Measurements from ENCODE around the gene SLN. TPM values are rescaled to one million over a fixed set of nuclear protein-coding genes. Genes with fewer than 3 reads are reported as not detected.
A peak's percentile ranks its signal among the peaks of the same experiment; 100 is the strongest.
"Not testable (repeated sequence)": the region's sequence is repeated elsewhere in the genome, so short reads cannot be mapped to it uniquely, and the experiment has no call there.

Gene SLN
- 35.5 TPM for total RNA-seq

DNA sequence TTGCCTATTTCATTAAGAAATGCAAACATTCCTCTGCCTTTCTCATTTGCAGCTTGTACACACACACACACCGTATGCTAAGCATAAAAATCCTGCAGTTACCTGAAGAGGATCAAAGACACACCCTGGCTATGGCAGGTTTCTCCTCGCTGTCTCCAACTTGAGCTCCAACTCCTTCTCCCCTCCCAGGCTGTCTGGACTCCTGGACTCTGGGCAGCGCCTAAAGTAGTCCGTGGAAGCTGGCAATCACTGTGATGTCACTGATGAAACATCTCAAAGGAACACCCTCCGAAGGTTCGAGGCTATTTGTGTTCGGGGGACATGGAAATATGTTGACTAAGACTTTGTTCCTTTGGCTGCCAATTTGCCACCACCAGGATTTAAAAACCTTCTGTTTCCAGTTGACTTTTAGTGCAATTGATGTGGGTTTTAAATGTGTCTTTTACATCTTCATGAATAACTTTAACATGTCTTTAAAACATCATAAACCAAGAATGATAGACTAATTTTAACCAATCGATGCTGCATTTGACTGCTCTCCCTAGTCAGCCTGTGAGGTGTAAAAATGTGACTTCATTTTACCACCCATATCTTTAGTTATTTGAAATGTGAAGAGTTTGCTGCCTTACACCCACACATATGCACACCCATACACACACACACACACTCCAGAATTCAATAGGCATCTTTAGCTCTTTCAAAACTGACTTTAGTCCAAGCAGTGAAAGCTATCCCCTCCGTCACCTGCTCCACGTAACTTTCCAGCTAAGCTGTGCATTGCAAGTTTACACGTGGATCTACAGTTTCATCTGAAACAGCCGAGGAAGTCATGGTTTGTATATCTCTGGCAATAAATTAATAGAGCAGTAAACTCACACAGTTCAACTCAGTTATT lies at the start of gene SLN:
SLN (minus strand) TSS at position 196 of the 895 bp plus-strand sequence.
- FAIRE-seq (no peak), DNase-seq (ENCODE audit: low spot score in 2 of 2) (no peak)

DNA sequence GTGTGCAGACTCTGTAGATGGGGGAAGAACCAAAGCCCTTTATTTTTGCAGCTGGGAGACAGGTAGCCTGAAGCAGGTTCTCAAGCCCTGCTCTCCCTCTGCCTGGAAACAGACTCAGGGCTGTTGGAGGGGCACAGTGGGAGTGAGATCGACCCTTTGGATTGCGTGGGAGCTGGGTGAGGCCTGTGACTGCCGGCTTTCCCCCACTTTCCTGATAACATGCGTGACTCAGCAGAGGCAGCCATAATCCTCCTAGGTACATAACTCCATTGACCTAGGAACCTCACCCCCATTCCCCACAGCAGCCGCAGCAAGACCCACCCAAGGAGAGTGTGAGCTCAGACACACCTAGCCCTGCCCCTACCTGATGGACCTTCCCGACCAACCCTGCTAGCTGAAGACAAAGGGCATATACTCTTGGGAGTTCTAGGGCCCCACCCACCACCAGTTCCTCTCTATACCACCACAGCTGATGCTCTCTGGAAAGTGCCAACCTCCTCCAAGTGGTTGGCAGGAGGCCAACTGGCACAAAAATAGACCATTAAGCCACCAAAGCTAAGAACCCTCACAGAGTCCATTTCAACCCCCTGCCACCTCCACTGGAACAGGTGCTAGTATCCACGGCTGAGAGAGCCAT lies 47.0 kb upstream of the SLN start:
- not testable (repeated sequence) for DNase-seq (ENCODE audit: low spot score in 2 of 2); FAIRE-seq

DNA sequence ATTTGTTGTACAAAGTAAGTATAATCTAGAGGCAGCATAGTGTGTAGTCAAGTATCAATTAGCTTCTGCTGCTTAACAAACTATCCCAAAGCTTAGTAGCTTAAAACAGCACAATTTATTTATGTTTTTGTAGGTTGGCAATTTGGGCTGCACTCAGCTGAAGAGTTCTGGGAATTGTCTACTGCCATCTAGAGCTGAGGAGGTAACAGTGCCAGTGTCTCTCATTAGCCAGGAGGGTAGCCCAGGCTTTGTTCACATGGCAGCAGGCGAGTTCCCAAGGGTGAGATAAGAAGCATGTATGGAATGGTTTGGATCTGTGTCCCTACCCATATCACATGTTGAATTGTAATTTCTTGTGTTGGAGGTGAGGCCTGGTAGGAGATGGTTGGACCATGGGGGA lies 45.8 kb upstream of the SLN start:
- FAIRE-seq: no peak
- no peak for DNase-seq (ENCODE audit: low spot score in 2 of 2)

DNA sequence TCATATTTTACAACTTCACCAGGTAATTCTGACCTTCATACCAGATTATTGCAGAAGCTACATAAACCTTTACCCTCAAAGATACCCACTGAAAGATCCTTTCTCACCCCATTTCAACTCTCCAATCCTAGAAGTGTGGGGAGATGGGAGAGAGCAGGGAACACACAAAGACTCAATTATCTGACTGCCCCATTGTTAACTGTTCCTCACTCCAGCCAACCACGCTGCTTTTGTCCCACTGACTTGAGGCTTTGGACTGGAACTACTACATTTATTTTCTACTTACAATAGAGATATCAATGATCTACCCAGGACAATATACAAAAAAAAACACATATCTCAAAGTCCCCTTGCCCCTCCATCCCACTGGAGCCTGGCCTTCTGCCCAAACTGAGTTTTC lies 44.7 kb upstream of the SLN start:
- DNase-seq (ENCODE audit: low spot score in 2 of 2) (peak in 1 of 2 donors; percentile 21), FAIRE-seq (no peak)

DNA sequence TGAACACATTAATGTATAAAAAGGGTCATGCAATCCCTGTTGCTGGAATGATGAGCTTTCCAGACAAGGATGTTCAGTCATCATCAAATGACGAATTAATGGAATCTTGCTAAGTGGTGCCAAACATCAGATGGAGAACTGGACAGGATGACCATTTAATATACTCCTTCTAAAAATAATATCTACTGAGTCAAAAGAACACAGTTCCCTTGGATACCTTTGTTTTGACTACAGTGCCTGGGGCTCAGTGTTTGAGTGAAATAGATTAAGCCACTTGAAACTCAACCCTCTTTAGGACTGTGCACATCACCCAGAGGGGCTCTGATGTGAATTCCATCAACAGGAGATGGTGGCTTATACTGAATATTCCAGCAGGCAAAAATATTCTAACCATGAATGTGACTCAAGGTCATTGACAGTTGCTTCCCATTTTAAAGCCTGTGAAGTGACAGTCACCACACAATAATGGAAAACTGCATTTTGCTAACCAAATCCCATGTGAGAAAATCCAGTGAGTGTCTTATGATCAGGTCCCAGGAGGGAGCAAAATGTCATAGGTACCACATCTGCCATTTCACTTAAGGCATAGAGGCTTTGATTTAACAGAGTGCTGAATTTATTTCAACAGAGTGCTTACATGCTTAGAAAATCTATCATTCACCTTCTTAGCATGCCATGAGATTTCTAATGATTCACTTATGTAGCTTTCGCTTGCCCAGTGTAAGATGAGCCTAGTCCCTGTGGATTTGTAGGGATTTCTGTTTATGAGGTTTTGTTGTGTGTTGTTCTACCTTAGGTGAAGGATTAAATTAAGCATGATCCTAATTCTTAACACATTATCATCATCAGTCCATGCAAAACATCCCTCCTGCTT lies 41.3 kb upstream of the SLN start:
- no peak for FAIRE-seq
- no peak for DNase-seq (ENCODE audit: low spot score in 2 of 2)

DNA sequence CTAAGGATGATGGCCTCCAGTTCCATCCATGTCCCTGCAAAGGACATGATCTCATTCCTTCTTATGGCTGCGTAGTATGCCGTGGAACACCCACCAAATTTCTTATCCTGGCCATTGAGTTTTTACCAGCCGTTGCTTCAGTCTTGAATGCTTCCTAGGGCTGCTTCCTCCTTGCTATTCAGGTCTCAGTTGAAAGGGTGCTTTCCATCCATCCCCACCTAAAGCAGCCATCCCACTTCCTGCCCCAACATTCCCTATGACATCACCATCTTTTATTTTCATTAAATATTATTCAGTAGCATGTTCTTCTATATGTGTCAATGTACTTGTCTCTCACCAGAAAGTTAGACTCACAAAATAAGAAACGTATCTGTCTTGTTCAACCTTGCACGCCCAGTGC lies 40.7 kb upstream of the SLN start:
- no peak for DNase-seq (ENCODE audit: low spot score in 2 of 2)

DNA sequence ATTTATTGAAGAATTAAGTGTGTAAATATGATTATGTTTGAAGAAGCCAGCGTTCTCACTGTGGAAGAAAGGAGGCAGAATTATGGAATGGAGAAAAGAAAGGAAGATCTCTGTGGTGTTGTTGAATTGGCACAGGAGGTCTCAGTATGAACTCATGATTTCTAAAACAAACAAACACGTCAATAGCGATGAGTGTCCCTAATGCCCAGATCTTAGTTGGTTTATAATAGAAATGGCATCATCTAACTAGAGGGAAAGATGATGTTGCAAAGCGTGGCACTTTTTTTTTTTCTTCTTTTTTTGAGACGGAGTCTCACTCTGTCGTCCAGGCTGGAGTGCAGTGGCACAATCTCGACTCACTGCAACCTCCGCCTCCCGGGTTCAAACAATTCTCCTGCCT lies 39.2 kb upstream of the SLN start:
- FAIRE-seq (no peak), DNase-seq (ENCODE audit: low spot score in 2 of 2) (no peak)

More for the DNA sequence above, 40.7 kb upstream of the SLN start:
- no peak for FAIRE-seq

DNA sequence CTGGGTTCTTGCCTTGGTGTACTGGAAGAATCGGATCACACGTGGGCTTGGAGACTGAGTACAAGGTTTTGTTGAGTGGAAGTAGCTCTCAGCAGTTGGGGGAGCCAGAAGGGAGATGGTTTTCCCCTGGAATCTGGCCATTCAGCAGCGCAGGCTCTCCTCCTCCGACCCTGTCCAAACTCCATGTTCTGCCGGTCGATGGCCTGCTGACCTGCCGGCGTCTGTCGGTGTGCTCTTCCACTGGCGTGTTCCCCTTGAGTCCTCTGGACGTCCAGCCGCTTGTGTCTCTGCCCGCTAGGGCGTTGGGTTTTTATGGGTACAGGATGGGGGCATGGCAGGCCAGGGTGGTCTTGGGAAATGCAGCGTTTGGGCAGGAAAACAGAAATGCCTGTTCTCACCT lies 38.5 kb upstream of the SLN start:
- no peak for FAIRE-seq
- DNase-seq (ENCODE audit: low spot score in 2 of 2): no peak

DNA sequence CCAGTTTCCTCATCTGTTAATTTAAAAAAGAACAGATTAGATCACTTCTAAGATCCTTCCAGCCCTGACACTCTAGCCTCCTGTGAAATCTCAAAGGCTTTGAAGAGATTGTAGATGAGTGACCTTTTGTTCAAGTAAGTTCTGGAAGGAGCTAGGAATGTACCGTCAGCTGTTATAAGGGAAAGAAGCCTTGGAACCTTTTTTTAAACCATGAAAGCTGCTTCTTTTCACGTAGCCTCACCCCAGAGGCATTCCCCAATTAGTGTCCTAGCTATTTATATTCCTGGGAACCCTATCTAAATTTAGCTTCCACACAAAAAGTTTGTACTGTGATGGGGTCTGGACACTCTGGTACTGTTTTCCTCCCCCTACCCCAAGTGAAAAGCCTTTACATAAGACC lies 35.8 kb upstream of the SLN start:
- FAIRE-seq (no peak), DNase-seq (ENCODE audit: low spot score in 2 of 2) (no peak)

DNA sequence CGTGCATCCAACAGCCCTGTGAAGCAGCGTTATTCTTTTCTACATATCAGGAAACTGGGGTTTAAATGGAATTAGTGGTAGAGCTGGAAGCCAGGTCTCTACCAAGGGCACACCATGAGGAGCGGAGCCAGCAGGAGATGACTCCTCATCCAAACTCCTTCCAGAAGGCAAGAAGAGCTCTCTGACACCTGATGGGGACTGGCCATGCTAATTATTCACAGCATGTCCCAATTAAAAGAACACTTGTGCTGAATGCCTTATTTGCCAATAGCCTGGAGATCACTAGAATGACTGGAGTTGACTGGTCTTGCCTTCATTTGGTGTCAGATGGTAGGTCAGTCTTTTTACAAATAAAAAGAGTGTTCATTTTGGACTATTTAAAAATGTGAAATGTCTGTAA lies 32.9 kb upstream of the SLN start:
- no peak for FAIRE-seq
- DNase-seq (ENCODE audit: low spot score in 2 of 2): no peak

DNA sequence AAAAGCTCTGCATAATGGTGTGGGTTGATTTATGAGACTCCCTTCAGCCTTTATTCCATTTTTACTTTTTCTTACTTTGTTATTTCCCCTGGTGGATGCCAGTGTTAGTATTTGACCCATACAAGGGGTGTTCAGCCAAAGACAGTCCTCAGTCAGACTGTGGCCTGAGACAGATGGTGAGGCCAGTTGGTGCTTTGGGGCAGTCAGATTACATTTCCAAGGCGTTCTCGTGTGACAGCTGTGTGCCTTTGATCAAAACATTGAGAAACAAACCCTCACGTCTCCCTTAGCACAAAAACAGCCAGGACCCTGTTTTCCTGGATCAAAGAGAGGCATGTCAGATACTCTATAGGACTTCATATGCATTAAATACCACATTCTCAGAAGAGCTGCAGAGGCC lies 31.3 kb upstream of the SLN start:
- DNase-seq (ENCODE audit: low spot score in 2 of 2): no peak
- FAIRE-seq: no peak

DNA sequence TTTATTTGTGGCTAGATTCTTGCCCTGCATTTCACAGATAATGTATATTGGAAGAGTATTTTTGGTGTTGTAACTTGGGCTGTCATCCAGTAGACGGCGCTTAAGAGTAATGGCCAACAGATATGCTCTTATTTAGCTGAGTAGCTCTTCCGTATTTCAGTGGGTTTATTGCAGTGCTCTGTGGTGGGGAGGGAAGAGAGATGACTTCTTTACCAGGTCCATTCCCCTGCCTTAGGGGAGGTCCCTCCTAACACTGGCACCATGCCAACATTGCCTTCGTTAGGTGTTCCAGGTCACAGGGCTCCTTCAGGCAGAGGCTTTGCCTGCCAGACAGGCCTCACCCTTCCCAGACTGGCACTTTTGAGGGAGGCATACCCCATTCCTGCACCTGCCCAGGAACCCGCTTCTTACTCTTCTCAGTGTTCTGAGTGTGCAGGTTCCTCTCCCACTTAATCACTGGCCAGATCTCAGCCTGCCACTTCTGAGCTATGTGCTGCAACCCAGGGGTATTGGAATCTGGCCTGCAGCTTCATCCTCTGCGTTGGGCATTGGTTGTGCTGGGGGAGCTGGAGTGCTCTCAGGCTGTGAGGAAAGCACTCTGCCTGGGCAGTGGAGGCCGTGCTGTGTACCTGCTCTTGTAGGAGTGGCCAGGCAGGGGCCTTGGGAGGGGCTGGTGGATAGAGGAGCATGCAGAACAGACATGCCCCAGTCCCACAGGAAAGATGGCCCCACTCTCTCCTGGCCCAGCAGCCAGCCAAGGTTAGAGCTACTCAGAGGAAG lies 29.4 kb upstream of the SLN start:
- no peak for DNase-seq (ENCODE audit: low spot score in 2 of 2)
- no peak for FAIRE-seq

DNA sequence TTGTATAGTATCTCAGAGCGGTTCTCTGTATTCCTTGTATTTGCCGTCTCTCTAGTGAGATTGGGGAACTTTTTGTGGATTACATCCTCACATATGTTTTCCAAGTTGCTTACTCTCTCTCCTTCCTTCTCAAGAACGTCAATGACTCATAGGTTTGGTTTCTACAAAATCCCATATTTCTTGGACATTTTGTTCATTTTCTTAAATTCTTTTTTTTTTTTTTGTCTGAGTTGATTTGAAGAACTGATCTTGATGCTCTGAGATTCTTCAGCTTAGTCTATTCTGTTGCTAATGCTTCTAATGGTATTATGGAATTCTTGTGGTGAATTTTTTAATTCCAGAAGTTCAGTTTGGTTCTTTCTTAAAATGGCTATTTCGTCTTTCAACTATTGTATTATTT lies 28.4 kb upstream of the SLN start:
- no peak for DNase-seq (ENCODE audit: low spot score in 2 of 2)
- no peak for FAIRE-seq

DNA sequence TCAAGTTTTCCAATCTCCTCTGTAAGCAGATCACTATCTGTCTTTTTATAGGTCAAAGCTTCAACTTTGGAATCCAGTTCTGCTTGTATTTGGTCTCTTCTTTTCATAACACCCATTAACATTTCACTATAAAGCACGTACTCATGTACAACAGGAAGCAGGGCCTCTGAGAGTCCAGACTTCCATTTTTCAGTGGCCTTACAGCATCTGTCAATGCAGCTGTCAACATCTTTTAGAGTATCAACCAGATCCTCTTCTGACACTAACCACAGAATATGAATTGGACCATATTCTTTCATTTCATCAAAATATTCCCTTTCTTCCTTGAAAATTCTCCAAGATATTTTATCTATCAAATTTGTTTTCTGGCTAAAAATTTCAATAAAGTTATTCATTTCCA lies 24.7 kb upstream of the SLN start:
- no peak for FAIRE-seq

DNA sequence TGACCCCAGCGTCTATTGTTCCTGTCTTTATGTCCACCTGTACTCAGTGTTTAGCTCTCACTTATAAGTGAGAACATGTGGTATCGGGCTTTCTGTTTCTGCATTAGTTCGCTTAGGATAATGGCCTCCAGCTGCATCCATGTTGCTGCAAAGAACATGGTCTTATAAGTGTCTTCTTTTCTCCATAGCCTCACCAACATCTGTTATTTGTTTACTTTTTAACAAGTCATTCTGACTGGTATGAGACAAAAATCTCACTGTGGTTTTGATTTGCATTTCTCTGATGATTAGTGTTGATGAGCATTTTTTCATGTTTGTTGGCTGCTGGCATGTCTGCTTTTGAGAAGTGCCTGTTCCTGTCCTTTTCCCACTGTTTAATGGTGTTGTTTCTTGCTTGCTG lies 21.7 kb upstream of the SLN start:
- FAIRE-seq (no peak), DNase-seq (ENCODE audit: low spot score in 2 of 2) (no peak)

More for the DNA sequence above, 24.7 kb upstream of the SLN start:
- no peak for DNase-seq (ENCODE audit: low spot score in 2 of 2)

DNA sequence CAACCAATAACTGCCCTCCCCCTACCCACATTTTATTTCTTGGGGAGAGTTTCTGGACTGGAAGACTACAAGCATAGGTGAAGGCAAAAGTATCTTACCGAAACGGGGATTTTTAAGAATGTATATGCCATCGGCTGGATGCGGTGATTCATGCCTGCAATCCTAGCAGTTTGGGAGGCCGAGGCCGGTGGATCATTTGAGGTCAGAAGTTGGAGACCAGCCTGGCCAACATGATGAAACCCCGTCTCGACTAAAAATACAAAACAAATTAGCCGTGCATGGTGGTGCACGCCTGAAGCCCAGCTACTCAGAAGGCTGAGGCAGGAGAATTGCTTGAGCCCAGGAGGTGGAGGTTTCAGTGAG lies 20.8 kb upstream of the SLN start:
- DNase-seq (ENCODE audit: low spot score in 2 of 2) (no peak), FAIRE-seq (no peak)

DNA sequence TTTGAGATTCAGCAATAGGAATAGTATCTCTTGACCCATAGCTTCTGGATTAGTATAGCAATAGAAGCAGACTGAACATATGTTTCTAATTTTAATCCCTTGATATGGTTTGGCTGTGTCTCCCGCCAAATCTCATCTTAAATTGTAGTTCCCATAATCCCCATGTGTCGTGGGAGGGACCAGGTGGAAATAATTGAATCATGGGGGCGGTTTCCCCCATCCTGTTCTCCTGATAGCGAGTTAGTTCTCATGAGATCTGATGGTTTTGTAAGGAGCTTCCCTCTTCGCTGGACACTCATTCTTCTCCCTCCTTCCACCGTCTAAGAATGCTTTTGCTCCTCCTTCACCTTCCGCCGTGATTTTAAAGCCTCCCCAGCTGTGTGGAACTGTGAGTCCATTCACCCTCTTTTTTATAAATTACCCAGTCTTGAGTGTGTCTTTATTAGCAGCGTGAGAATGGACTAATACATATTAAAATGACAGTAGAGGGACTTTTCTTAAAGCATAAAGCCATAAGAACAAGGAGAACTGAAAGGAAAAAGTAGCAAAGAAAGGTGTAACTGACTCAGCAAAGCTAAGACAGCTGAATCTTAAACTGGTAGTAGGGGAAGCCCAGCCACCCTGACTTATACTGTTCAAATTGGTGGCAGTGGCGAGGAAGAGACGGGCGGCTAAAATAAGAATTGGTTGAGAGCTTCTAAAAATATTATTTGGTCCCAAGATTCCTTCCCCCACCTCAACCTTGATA lies 20.3 kb upstream of the SLN start:
- FAIRE-seq: no peak

DNA sequence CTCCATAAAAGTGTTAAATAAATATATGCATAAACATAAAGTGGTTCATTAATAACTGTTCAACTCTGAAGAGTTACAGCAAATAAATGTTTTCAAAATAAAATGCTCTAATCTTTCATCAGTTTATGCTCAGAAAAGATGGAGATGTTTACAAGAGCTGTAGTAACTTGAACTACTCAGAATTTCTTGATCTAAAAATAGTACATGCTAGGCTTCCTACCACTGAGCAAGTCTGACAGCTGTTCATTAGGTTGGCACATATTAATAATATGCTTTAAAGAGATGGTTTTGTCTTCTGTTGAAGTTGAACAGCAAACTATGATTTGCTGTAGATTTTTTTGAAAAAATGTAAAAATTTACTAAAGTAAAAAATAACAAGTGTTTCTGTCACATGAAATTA lies 10.8 kb upstream of the SLN start:
- no peak for FAIRE-seq
- DNase-seq (ENCODE audit: low spot score in 2 of 2): no peak

More for the DNA sequence above, 20.3 kb upstream of the SLN start:
- DNase-seq (ENCODE audit: low spot score in 2 of 2): no peak

DNA sequence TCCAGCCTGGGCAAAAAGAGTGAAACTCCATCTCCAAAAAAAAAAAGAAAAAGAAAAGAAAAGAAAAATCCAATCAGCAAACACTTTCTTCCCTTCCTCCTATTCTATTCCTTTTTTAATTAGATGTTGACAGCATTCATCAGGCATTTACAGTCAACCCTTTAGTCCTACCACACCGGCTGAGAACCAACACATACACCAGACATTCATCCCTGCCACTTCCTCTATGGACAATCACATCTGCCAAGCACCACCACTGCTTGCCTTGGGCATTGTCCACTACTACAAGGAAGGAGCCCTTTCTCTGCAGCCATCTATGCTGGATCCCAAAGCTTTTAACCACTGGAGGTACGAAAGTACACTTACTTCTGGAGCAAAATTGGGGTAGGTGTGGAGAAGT lies 9.4 kb upstream of the SLN start:
- FAIRE-seq: no peak

More for the DNA sequence above, 9.4 kb upstream of the SLN start:
- no peak for DNase-seq (ENCODE audit: low spot score in 2 of 2)

Data from frontal cortex (tissue), 4 donors.